ENCODE measurements around the gene CDK5RAP2. TPM values are rescaled to one million over a fixed set of nuclear protein-coding genes. Genes with fewer than 3 reads are reported as not detected.

CDK5RAP2 gene
- total and polyA plus RNA-seq, 9 of the 15 experiments (the other 6 are each of a cell fraction or from before 2014, with no cell fraction given) = 19.9 to 68.8 (median 42.2) TPM

DNA sequence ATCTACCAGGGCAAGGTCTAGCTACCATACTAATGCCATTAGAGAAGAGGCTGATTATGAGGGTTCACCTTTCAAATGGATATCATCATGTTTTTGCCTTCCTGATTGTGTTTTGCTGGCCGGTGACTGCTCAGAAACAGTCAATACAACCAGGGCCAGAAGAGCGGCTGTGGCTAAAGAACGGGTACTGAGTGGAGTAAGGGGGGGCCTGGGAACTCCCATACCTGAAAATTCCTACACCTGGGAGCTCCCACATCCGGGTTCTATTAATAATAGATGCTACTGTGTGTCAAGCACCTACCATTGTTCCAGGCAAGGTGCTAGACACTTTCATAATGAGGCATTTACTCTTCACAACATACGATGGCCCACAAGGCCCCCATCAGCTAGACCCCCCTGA is 79.2 kb downstream of the CDK5RAP2 start:
- no peak for ATAC-seq
- Histone ChIP-seq H4K20me1 (replicated peaks; ENCODE audit: control insufficient read depth, insufficient read depth, low read length) (no peaks in the 10 kb centered on the region), H3K4me1 (replicated peaks in 1 of 2; ENCODE audit: control insufficient read depth in 2 of 2, insufficient read depth in 2 of 2, low read length in 2 of 2) (peaks cover 0 to 2% of the 10 kb centered on the region in 2 experiments; a peak in 1 of 5 replicates), H3K27ac (ENCODE audit: extremely low read depth, low read depth, low read length) (no peak overlapping the region), H3K9me3 (replicated peaks; ENCODE audit: control insufficient read depth, insufficient read depth, low read depth, low read length) (no peaks in the 10 kb centered on the region; the same call in 1 of the 2 replicates), H3K79me2 (ENCODE audit: control insufficient read depth, insufficient read depth, low read length) (no peaks in the 10 kb centered on the region), H3K4me2 (ENCODE audit: insufficient read depth, low read length) (no peak overlapping the region), H3K4me3 (no peak overlapping the region), H2AFZ (ENCODE audit: low read depth, low read length) (no peak overlapping the region), H3K9me1 (ENCODE audit: control insufficient read depth, insufficient read depth, low read length) (no peaks in the 10 kb centered on the region), H3K9ac (ENCODE audit: insufficient read depth in 1 of 2, low read depth in 2 of 2, low read length in 2 of 2) (no peak overlapping the region), H3K36me3 (ENCODE audit: control insufficient read depth, insufficient read depth, low read length) (peaks cover 24% of the 10 kb centered on the region), H3K27me3 (ENCODE audit: control insufficient read depth in 2 of 2, insufficient read depth in 2 of 2, low read length in 2 of 2) (no peaks in the 10 kb centered on the region)
- 79% methylated on average over 5 of the region's 5 CpGs for WGBS (ENCODE audit: insufficient coverage, low coverage, missing lambda C conversion rate)
- TF ChIP-seq, protein P1, sequence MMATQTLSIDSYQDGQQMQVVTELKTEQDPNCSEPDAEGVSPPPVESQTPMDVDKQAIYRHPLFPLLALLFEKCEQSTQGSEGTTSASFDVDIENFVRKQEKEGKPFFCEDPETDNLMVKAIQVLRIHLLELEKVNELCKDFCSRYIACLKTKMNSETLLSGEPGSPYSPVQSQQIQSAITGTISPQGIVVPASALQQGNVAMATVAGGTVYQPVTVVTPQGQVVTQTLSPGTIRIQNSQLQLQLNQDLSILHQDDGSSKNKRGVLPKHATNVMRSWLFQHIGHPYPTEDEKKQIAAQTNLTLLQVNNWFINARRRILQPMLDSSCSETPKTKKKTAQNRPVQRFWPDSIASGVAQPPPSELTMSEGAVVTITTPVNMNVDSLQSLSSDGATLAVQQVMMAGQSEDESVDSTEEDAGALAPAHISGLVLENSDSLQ (IDR thresholded peaks at IDR 0.05) = no peak
- TF ChIP-seq, protein P2, sequence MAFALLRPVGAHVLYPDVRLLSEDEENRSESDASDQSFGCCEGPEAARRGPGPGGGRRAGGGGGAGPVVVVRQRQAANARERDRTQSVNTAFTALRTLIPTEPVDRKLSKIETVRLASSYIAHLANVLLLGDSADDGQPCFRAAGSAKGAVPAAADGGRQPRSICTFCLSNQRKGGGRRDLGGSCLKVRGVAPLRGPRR (CRISPR knock-in tag; IDR thresholded peaks at IDR 0.05) = no peak
- TF ChIP-seq, protein P3, sequence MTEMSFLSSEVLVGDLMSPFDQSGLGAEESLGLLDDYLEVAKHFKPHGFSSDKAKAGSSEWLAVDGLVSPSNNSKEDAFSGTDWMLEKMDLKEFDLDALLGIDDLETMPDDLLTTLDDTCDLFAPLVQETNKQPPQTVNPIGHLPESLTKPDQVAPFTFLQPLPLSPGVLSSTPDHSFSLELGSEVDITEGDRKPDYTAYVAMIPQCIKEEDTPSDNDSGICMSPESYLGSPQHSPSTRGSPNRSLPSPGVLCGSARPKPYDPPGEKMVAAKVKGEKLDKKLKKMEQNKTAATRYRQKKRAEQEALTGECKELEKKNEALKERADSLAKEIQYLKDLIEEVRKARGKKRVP (CRISPR knock-in tag; IDR thresholded peaks at IDR 0.05) = no peak
- TF ChIP-seq PHTF2 (CRISPR knock-in tag; IDR thresholded peaks at IDR 0.05) = no peak
- no peak for TF ChIP-seq PYGO2 (tag; IDR thresholded peaks at IDR 0.05)
- no peak for TF ChIP-seq HMG20B (CRISPR knock-in tag; IDR thresholded peaks at IDR 0.05)
- no peak for TF ChIP-seq ETV1 (tag; conservative IDR thresholded peaks at IDR 0.05; ENCODE audit: low read depth)
- TF ChIP-seq ZNF274 (IDR thresholded peaks at IDR 0.05; ENCODE audit: borderline replicate concordance, low read depth, low read length) = no peak
- TF ChIP-seq, protein P4, sequence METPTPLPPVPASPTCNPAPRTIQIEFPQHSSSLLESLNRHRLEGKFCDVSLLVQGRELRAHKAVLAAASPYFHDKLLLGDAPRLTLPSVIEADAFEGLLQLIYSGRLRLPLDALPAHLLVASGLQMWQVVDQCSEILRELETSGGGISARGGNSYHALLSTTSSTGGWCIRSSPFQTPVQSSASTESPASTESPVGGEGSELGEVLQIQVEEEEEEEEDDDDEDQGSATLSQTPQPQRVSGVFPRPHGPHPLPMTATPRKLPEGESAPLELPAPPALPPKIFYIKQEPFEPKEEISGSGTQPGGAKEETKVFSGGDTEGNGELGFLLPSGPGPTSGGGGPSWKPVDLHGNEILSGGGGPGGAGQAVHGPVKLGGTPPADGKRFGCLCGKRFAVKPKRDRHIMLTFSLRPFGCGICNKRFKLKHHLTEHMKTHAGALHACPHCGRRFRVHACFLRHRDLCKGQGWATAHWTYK (CRISPR knock-in tag; IDR thresholded peaks at IDR 0.05) = no peak
- TF ChIP-seq ELF2 (CRISPR knock-in tag; IDR thresholded peaks at IDR 0.05) = no peak
- TF ChIP-seq, protein P5, sequence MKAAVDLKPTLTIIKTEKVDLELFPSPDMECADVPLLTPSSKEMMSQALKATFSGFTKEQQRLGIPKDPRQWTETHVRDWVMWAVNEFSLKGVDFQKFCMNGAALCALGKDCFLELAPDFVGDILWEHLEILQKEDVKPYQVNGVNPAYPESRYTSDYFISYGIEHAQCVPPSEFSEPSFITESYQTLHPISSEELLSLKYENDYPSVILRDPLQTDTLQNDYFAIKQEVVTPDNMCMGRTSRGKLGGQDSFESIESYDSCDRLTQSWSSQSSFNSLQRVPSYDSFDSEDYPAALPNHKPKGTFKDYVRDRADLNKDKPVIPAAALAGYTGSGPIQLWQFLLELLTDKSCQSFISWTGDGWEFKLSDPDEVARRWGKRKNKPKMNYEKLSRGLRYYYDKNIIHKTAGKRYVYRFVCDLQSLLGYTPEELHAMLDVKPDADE (conservative IDR thresholded peaks at IDR 0.05; ENCODE audit: control insufficient read depth, low read depth, low read length) = no peak
- TF ChIP-seq GATAD2B (IDR thresholded peaks at IDR 0.05; ENCODE audit: borderline replicate concordance) = no peak
- TF ChIP-seq, protein P6, sequence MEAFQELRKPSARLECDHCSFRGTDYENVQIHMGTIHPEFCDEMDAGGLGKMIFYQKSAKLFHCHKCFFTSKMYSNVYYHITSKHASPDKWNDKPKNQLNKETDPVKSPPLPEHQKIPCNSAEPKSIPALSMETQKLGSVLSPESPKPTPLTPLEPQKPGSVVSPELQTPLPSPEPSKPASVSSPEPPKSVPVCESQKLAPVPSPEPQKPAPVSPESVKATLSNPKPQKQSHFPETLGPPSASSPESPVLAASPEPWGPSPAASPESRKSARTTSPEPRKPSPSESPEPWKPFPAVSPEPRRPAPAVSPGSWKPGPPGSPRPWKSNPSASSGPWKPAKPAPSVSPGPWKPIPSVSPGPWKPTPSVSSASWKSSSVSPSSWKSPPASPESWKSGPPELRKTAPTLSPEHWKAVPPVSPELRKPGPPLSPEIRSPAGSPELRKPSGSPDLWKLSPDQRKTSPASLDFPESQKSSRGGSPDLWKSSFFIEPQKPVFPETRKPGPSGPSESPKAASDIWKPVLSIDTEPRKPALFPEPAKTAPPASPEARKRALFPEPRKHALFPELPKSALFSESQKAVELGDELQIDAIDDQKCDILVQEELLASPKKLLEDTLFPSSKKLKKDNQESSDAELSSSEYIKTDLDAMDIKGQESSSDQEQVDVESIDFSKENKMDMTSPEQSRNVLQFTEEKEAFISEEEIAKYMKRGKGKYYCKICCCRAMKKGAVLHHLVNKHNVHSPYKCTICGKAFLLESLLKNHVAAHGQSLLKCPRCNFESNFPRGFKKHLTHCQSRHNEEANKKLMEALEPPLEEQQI (IDR thresholded peaks at IDR 0.05) = no peak
- TF ChIP-seq ZBTB1 (CRISPR knock-in tag; IDR thresholded peaks at IDR 0.05; ENCODE audit: borderline replicate concordance, low read depth) = no peak
- TF ChIP-seq IRF2 (CRISPR knock-in tag; IDR thresholded peaks at IDR 0.05) = no peak
- no peak for TF ChIP-seq ZFP1 (CRISPR knock-in tag; IDR thresholded peaks at IDR 0.05)
- intact Hi-C loops (cut with micrococcal nuclease) = no loop called here
- POLR2A ChIA-PET = interaction anchor here (0.9 to 1.0 kb wide), 2 partner anchors 11 to 19 kb away, joined by 3 to 7 read pairs; no protein-coding TSS in a partner anchor
- DNase-seq (ENCODE audit: extremely low read depth in 1 of 4, low spot score in 3 of 4) = no peak
- BruUV-seq (replicated peaks) = no TSS peak
- FAIRE-seq = no peak
- CTCF ChIA-PET (ENCODE audit: low intra/inter-chr PET ratio) = no interaction called here
- in situ Hi-C loops (cut with MboI) = no loop called here

All from K562 (cell line).